GM12878 (cell line): ENCODE measurements around the gene PHC2. TPM values are rescaled to one million over a fixed set of nuclear protein-coding genes. Genes with fewer than 3 reads are reported as not detected.

Experiments
- ATAC-seq: fragments of 200-7000 bp; cut with Tn5 transposase; 3 replicates; pipeline ENCODE4 v1.9.1; 2020; ENCODE audit warnings: mild to moderate bottlenecking, moderate library complexity
- BruUV-seq: library from RNA; stranded (reverse); fragments of 400-500 nt; replicated peaks from 2 replicates; lab custom pipeline; 2021; lab: Mats Ljungman, UMichigan
- CTCF ChIA-PET: fragments of 300-600 bp; sonication (Branson Sonifier 250); formaldehyde crosslinking; extraction: SDS; loops from one replicate; lab custom pipeline; 2021; ENCODE audit warnings: inconsistent platforms; lab: Yijun Ruan, JAX
- POLR2A ChIA-PET: fragments of 350-600 bp; formaldehyde crosslinking; extraction: SDS; loops from one replicate; lab custom pipeline; 2021; ENCODE audit warnings: inconsistent platforms; lab: Charles Lee
- RAD21 ChIA-PET: fragments of 300-600 bp; sonication (Branson Sonifier 250); formaldehyde crosslinking; loops from one replicate; lab custom pipeline; 2023; ENCODE audit warnings: antibody characterized with exemption; ENCODE audit not compliant: unreplicated experiment; lab: Charles Lee
- SMC1A ChIA-PET: fragments of 300-600 bp; sonication (Branson Sonifier 250); formaldehyde crosslinking; loops from one replicate; lab custom pipeline; 2023; ENCODE audit not compliant: unreplicated experiment, uncharacterized antibody; lab: Charles Lee
- DNase-seq: peaks from one replicate; pipeline ENCODE4 v3.0.0-alpha.2; 2011; ENCODE audit warnings: low read depth, low spot score
- FAIRE-seq: peaks from 3 replicates; lab custom pipeline; 2011; peaks lifted over from hg19 to GRCh38; lab: Jason Lieb, UNC
- H2AFZ ChIP-seq: 2 replicates; pipeline ENCODE4 v1.6.0; 2011; ENCODE audit warnings: low read depth, low read length, control low read depth; ENCODE audit not compliant: control insufficient read depth
- H3K27ac ChIP-seq: 2 replicates; pipeline ENCODE4 v1.5.1; 2011; ENCODE audit warnings: control low read depth; ENCODE audit not compliant: control insufficient read depth, insufficient read depth
- H3K27me3 ChIP-seq, 2 experiments: replicated peaks in 1 of 2; 2 replicates each; pipeline versions ENCODE4 v1.6.0 to v1.6.1; 2011; ENCODE audit warnings: low read length in 1 of 2; ENCODE audit not compliant: control insufficient read depth in 2 of 2, insufficient read depth in 2 of 2
- H3K36me3 ChIP-seq, 2 experiments: 2 replicates each; pipeline ENCODE4 v1.5.1; 2011; ENCODE audit warnings: low read length in 1 of 2; ENCODE audit not compliant: control insufficient read depth in 2 of 2, insufficient read depth in 2 of 2
- H3K4me1 ChIP-seq: 2 replicates; pipeline ENCODE4 v1.6.1; 2011; ENCODE audit warnings: mild to moderate bottlenecking, low read length, moderate library complexity, mixed read lengths; ENCODE audit not compliant: control insufficient read depth, insufficient read depth
- H3K4me2 ChIP-seq: 2 replicates; pipeline ENCODE4 v1.6.0; 2011; ENCODE audit warnings: control low read depth; ENCODE audit not compliant: control insufficient read depth, insufficient read depth
- H3K4me3 ChIP-seq: fragments of 200-600 bp; sonication (generic); 2 replicates; pipeline ENCODE4 v1.5.1; 2016
- H3K79me2 ChIP-seq: 2 replicates; pipeline ENCODE4 v1.6.0; 2011; ENCODE audit warnings: low read length; ENCODE audit not compliant: control insufficient read depth, insufficient read depth
- H3K9ac ChIP-seq: 2 replicates; pipeline ENCODE4 v1.8.0; 2011; ENCODE audit warnings: low read length, control low read depth, mixed read lengths; ENCODE audit not compliant: control insufficient read depth, insufficient read depth
- H3K9me3 ChIP-seq: replicated peaks from 3 replicates; pipeline ENCODE4 v1.5.1; 2011; ENCODE audit warnings: mild to moderate bottlenecking, low read length; ENCODE audit not compliant: control insufficient read depth, insufficient read depth
- H4K20me1 ChIP-seq: 2 replicates; pipeline ENCODE4 v1.6.0; 2011; ENCODE audit not compliant: control insufficient read depth, insufficient read depth
- CEBPB ChIP-seq, 2 experiments: fragments of 150-350 bp in 1 of 2; IDR thresholded peaks; 2 replicates each; pipeline ENCODE4 v1.6.1; 2012 to 2014; ENCODE audit warnings: low read depth in 2 of 2, low read length in 2 of 2, borderline replicate concordance in 1 of 2, inconsistent platforms in 1 of 2
- FOXK2 ChIP-seq: fragments of 450-650 bp; IDR thresholded peaks from 2 replicates; pipeline ENCODE4 v1.6.1; 2017; ENCODE audit warnings: mild to moderate bottlenecking, moderate library complexity
- HDAC6 ChIP-seq: fragments of 200-600 bp; sonication (generic); IDR thresholded peaks from one replicate; pipeline ENCODE4 v1.8.0; 2017; ENCODE audit warnings: antibody characterized with exemption; ENCODE audit not compliant: unreplicated experiment
- LARP7 ChIP-seq: fragments of 450-650 bp; IDR thresholded peaks from 2 replicates; pipeline ENCODE4 v1.6.1; 2017; ENCODE audit warnings: mild to moderate bottlenecking
- MYB ChIP-seq: fragments of 150-350 bp; IDR thresholded peaks from 2 replicates; pipeline ENCODE4 v1.6.1; 2014; ENCODE audit warnings: mild to moderate bottlenecking, low read depth, low read length, borderline replicate concordance
- POLR2A ChIP-seq: IDR thresholded peaks from 2 replicates; pipeline ENCODE4 v1.6.1; 2011; ENCODE audit warnings: low read depth, mild to moderate bottlenecking, low read length
- RFX5 ChIP-seq: IDR thresholded peaks from 2 replicates; pipeline ENCODE4 v1.6.1; 2011; ENCODE audit warnings: low read depth, low read length, improper control_type of control experiment
- RUNX3 ChIP-seq: IDR thresholded peaks from 2 replicates; pipeline ENCODE4 v1.6.1; 2012; ENCODE audit warnings: low read length, inconsistent platforms
- SIX5 ChIP-seq: IDR thresholded peaks from 2 replicates; pipeline ENCODE4 v1.6.1; 2011; ENCODE audit warnings: mild to moderate bottlenecking, low read depth, low read length, moderate library complexity; ENCODE audit not compliant: severe bottlenecking
- SP1 ChIP-seq: IDR thresholded peaks from one replicate; pipeline ENCODE4 v1.6.1; 2011; ENCODE audit warnings: low read depth, low read length
- SPI1 ChIP-seq: IDR thresholded peaks from 2 replicates; pipeline ENCODE4 v1.6.1; 2011; ENCODE audit warnings: low read depth, mild to moderate bottlenecking, low read length, moderate library complexity, borderline replicate concordance; ENCODE audit not compliant: insufficient read depth
- SUPT20H ChIP-seq: IDR thresholded peaks from 2 replicates; pipeline ENCODE4 v1.6.1; 2011; ENCODE audit warnings: low read depth, mild to moderate bottlenecking, low read length, moderate library complexity, borderline replicate concordance; ENCODE audit not compliant: control insufficient read depth
- ZZZ3 ChIP-seq: IDR thresholded peaks from 2 replicates; pipeline ENCODE4 v1.6.1; 2011; ENCODE audit warnings: low read depth; ENCODE audit not compliant: control insufficient read depth, insufficient read length
- WGBS: methylation state at CpG from one replicate; pipeline ENCODE4 v1.1.6; 2016; ENCODE audit warnings: low lambda C conversion rate; ENCODE audit not compliant: insufficient replicate concordance, insufficient coverage; ENCODE audit errors: missing lambda C conversion rate; 5-methylcytosine and 5-hydroxymethylcytosine counted together
- in situ Hi-C: fragments of 300-500 bp; cut with MboI; formaldehyde crosslinking; loops from 9 replicates; pipeline ENCODE4 v1.14.3; 2018; ENCODE audit warnings: mixed read lengths
- intact Hi-C: fragments of 100-400 bp; cut with micrococcal nuclease; formaldehyde crosslinking; loops from one replicate; pipeline ENCODE4 v1.14.2; 2022; ENCODE audit not compliant: unreplicated experiment
- polyA plus RNA-seq, 11 experiments: library from polyadenylated mRNA; depleted of rRNA in 4 of 11; unstranded in 6 of 11; stranded (reverse) in 5 of 11; fragments of >200 nt; fragmentation: Nextera tagmentation in 4 of 11; fragmentation: Illumina TruSeq in 1 of 11; extraction: Ambion mirVana in 4 of 11; extraction: Trizol in 1 of 11; gene quantifications; 1 replicate in 1 of 11; 2 replicates in 10 of 11; pipeline versions ENCODE4 v1.2.1 to v1.2.3, GENCODE V29; 2011 to 2016; ENCODE audit warnings: inconsistent platforms in 2 of 11, missing spikeins in 2 of 11, low read depth in 1 of 11
- total RNA-seq, 4 experiments: library from RNA; depleted of rRNA in 3 of 4; stranded (reverse); fragments of >200 nt in 3 of 4; fragmentation: Illumina TruSeq in 1 of 4; extraction: Trizol in 1 of 4; gene quantifications; 2 replicates each; pipeline versions ENCODE4 v1.2.1 to v1.2.3, GENCODE V29; 2013 to 2021
- TF ChIP-seq, protein P1 (sequence below): fragments of 450-650 bp; IDR thresholded peaks from 2 replicates; pipeline ENCODE4 v1.6.1; 2017; ENCODE audit warnings: mild to moderate bottlenecking
- TF ChIP-seq, protein P2 (sequence below): IDR thresholded peaks from 2 replicates; pipeline ENCODE4 v1.6.1; 2012; ENCODE audit warnings: mild to moderate bottlenecking, low read depth, low read length

PHC2 gene
- total and polyA plus RNA-seq, 10 of the 15 experiments (the other 5 are each of a cell fraction or from before 2014, with no cell fraction given) = 2.0 to 35.9 (median 16.4) TPM

GRCh38 chr1:33289858-33290154 lies 141.1 kb downstream of the PHC2 start:
- H3K27me3 ChIP-seq = no peaks in the 10 kb centered on the region
- no peak for DNase-seq
- in situ Hi-C loops = no loop called here
- no peak for TF ChIP-seq HDAC6
- TF ChIP-seq LARP7 = no peak
- no peak for TF ChIP-seq SIX5
- TF ChIP-seq, protein P1, sequence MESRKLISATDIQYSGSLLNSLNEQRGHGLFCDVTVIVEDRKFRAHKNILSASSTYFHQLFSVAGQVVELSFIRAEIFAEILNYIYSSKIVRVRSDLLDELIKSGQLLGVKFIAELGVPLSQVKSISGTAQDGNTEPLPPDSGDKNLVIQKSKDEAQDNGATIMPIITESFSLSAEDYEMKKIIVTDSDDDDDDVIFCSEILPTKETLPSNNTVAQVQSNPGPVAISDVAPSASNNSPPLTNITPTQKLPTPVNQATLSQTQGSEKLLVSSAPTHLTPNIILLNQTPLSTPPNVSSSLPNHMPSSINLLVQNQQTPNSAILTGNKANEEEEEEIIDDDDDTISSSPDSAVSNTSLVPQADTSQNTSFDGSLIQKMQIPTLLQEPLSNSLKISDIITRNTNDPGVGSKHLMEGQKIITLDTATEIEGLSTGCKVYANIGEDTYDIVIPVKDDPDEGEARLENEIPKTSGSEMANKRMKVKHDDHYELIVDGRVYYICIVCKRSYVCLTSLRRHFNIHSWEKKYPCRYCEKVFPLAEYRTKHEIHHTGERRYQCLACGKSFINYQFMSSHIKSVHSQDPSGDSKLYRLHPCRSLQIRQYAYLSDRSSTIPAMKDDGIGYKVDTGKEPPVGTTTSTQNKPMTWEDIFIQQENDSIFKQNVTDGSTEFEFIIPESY = no peak
- TF ChIP-seq SUPT20H = no peak
- no peak for TF ChIP-seq RFX5
- TF ChIP-seq SPI1 = no peak
- TF ChIP-seq MYB = no peak
- TF ChIP-seq CEBPB (IDR thresholded peaks at IDR 0.05; ENCODE audit: borderline replicate concordance in 1 of 2, low read depth in 2 of 2, low read length in 2 of 2) = no peak
- no peak for TF ChIP-seq RUNX3
- TF ChIP-seq, protein P2, sequence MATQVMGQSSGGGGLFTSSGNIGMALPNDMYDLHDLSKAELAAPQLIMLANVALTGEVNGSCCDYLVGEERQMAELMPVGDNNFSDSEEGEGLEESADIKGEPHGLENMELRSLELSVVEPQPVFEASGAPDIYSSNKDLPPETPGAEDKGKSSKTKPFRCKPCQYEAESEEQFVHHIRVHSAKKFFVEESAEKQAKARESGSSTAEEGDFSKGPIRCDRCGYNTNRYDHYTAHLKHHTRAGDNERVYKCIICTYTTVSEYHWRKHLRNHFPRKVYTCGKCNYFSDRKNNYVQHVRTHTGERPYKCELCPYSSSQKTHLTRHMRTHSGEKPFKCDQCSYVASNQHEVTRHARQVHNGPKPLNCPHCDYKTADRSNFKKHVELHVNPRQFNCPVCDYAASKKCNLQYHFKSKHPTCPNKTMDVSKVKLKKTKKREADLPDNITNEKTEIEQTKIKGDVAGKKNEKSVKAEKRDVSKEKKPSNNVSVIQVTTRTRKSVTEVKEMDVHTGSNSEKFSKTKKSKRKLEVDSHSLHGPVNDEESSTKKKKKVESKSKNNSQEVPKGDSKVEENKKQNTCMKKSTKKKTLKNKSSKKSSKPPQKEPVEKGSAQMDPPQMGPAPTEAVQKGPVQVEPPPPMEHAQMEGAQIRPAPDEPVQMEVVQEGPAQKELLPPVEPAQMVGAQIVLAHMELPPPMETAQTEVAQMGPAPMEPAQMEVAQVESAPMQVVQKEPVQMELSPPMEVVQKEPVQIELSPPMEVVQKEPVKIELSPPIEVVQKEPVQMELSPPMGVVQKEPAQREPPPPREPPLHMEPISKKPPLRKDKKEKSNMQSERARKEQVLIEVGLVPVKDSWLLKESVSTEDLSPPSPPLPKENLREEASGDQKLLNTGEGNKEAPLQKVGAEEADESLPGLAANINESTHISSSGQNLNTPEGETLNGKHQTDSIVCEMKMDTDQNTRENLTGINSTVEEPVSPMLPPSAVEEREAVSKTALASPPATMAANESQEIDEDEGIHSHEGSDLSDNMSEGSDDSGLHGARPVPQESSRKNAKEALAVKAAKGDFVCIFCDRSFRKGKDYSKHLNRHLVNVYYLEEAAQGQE = no peak
- TF ChIP-seq SP1 = no peak
- no peak for TF ChIP-seq ZZZ3
- no peak for TF ChIP-seq FOXK2
- TF ChIP-seq POLR2A = no peak
- ChIA-PET POLR2A (no interaction called here), RAD21 (no interaction called here), CTCF (no interaction called here), SMC1A (no interaction called here)
- no peak overlapping the region for H3K4me2 ChIP-seq
- 67% methylated on average over 3 of the region's 3 CpGs for WGBS
- no peak for ATAC-seq
- BruUV-seq = no TSS peak
- no peaks in the 10 kb centered on the region; a peak in 2 of 4 replicates for H3K36me3 ChIP-seq
- no peak for FAIRE-seq
- no peak overlapping the region for H3K9ac ChIP-seq
- no peak overlapping the region for H3K4me3 ChIP-seq
- H3K4me1 ChIP-seq = no peaks in the 10 kb centered on the region
- no peak overlapping the region for H3K27ac ChIP-seq
- H2AFZ ChIP-seq = no peak overlapping the region
- intact Hi-C loops = no loop called here
- H3K9me3 ChIP-seq = no peaks in the 10 kb centered on the region; the same call in 2 of the 3 replicates
- H4K20me1 ChIP-seq = no peaks in the 10 kb centered on the region
- no peaks in the 10 kb centered on the region for H3K79me2 ChIP-seq
